Measurements from ENCODE around the gene CYTH3.

DNA sequence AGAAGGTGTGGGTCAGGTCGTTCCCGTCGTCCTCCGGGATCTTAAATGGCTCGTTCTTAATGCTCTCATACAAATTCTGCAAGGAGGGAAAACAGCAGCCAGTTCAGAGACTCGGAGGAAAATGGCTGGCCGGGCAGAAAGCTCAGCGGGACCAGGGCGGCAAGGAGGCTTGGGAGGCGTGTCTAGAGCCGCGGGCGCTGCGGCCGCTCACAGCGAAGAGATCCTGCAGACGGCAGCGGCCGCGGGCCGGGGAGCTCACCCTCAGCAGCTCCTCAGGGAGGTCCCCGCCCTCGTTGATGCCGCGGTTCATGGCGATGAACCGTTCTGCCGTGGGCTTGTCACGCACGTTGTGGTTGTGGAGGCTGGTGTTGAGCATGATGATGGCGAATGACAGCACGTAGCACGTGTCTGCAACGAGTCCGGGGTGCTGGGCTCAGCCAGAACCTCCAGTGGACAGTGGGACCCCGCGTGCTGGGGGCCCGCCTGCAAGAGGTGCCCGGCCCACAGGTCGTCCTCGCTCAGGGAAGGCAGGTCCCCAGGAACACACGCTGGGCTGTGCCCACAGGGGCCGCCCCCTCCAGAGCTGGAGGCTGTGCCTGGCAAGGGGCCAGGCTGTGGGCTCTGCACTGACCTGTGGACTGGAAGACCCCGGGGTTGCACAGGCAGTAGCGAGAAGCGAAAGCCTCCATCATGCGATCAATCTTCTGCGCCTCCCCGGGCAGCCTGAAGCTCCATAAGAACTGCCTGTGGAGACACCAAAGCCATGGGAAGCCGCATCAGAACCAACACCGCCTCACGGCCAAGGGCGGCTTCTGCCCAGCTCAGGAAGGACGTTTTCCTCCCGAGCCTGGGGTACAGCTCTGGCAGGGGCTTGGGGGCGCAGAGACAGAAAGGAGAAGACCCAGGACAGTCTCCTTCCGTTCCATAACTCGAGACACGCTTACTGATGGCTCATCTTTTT is 101.6 kb downstream of the CYTH3 start:
- TF ChIP-seq POLR2A (IDR thresholded peaks at IDR 0.05) (no peak), EP300 (IDR thresholded peaks at IDR 0.05) (no peak)
- TF ChIP-seq, protein P1, sequence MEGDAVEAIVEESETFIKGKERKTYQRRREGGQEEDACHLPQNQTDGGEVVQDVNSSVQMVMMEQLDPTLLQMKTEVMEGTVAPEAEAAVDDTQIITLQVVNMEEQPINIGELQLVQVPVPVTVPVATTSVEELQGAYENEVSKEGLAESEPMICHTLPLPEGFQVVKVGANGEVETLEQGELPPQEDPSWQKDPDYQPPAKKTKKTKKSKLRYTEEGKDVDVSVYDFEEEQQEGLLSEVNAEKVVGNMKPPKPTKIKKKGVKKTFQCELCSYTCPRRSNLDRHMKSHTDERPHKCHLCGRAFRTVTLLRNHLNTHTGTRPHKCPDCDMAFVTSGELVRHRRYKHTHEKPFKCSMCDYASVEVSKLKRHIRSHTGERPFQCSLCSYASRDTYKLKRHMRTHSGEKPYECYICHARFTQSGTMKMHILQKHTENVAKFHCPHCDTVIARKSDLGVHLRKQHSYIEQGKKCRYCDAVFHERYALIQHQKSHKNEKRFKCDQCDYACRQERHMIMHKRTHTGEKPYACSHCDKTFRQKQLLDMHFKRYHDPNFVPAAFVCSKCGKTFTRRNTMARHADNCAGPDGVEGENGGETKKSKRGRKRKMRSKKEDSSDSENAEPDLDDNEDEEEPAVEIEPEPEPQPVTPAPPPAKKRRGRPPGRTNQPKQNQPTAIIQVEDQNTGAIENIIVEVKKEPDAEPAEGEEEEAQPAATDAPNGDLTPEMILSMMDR (IDR thresholded peaks at IDR 0.05): no peak

All from ovary (tissue), 3 donors.